Upper lobe of right lung (tissue), 1 donor: ENCODE measurements around the gene NACC2. TPM values are rescaled to one million over a fixed set of nuclear protein-coding genes. Genes with fewer than 3 reads are reported as not detected.
A peak's percentile ranks its signal among the peaks of the same experiment; 100 is the strongest.

ENCODE experiments used
- ATAC-seq: fragments of 200-7000 bp; cut with Tn5 transposase; one replicate; pipeline ENCODE4 v1.9.1; 2020; ENCODE audit warnings: mild to moderate bottlenecking, moderate library complexity
- DNase-seq: peaks from one replicate; pipeline ENCODE4 v3.0.0-alpha.2; 2020
- H3K27ac ChIP-seq: fragments of 200-600 bp; one replicate; pipeline ENCODE4 v1.8.0; 2022
- H3K27me3 ChIP-seq: fragments of 200-600 bp; one replicate; pipeline ENCODE4 v1.8.0; 2022; ENCODE audit warnings: mild to moderate bottlenecking
- H3K36me3 ChIP-seq: fragments of 200-600 bp; one replicate; pipeline ENCODE4 v1.8.0; 2022
- H3K4me1 ChIP-seq: fragments of 200-600 bp; one replicate; pipeline ENCODE4 v1.8.0; 2022
- H3K4me3 ChIP-seq: fragments of 200-600 bp; one replicate; pipeline ENCODE4 v1.8.0; 2022; ENCODE audit warnings: mild to moderate bottlenecking
- H3K9me3 ChIP-seq: fragments of 200-600 bp; one replicate; pipeline ENCODE4 v1.8.0; 2022
- intact Hi-C: fragments of 100-400 bp; cut with DNase I; formaldehyde crosslinking; loops from one replicate; pipeline ENCODE4 v1.11.0; 2022
- total RNA-seq: library from RNA; stranded (reverse); fragmentation: NEBNext Ultra II Directional; extraction: Animal tissue kit (Norgen Biotek cat#: 25700); gene quantifications from one replicate; pipeline ENCODE4 v1.2.1, GENCODE V29; 2021
- TF ChIP-seq, protein P1 (sequence below): fragments of 200-600 bp; IDR thresholded peaks from one replicate; pipeline ENCODE4 v1.8.0; 2022; ENCODE audit warnings: antibody characterized with exemption
- donor health status: DM: no; HTN: yes; CAD: no; lungs with severe emphysema.

NACC2 gene
- total RNA-seq, 1 donor from 2014 or later, result 33.5 TPM

DNA sequence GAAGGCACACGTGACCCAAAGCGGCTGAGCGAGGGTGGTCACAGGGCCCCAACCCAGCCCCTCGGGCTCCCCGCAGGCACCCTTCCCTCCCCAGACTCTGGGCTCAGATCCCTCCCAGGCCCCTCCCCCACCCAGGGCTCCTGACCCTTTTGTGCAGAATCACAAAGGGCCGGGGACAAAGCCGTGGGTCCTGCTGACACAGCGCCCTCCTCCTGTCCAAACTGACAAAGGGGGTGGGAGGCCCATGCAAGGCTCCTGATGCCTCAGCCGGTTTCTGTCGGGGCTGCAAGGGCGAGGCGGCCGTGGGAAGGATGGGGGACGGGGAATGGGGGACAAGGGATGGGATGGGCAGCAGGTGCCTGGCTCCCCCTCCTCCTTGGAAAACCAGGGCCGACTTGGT lies 90.4 kb downstream of the NACC2 start:
- ATAC-seq (no peak), DNase-seq (no peak)
- H3K4me1 ChIP-seq, result peaks cover 19% of the 10 kb centered on the region
- intact Hi-C loops, result no loop called here
- no peak overlapping the region for H3K4me3 ChIP-seq
- TF ChIP-seq, protein P1, sequence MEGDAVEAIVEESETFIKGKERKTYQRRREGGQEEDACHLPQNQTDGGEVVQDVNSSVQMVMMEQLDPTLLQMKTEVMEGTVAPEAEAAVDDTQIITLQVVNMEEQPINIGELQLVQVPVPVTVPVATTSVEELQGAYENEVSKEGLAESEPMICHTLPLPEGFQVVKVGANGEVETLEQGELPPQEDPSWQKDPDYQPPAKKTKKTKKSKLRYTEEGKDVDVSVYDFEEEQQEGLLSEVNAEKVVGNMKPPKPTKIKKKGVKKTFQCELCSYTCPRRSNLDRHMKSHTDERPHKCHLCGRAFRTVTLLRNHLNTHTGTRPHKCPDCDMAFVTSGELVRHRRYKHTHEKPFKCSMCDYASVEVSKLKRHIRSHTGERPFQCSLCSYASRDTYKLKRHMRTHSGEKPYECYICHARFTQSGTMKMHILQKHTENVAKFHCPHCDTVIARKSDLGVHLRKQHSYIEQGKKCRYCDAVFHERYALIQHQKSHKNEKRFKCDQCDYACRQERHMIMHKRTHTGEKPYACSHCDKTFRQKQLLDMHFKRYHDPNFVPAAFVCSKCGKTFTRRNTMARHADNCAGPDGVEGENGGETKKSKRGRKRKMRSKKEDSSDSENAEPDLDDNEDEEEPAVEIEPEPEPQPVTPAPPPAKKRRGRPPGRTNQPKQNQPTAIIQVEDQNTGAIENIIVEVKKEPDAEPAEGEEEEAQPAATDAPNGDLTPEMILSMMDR, result no peak
- H3K27ac ChIP-seq, result no peak overlapping the region
- no peaks in the 10 kb centered on the region for H3K27me3 ChIP-seq
- no peaks in the 10 kb centered on the region for H3K9me3 ChIP-seq
- H3K36me3 ChIP-seq, result peaks cover 4% of the 10 kb centered on the region

DNA sequence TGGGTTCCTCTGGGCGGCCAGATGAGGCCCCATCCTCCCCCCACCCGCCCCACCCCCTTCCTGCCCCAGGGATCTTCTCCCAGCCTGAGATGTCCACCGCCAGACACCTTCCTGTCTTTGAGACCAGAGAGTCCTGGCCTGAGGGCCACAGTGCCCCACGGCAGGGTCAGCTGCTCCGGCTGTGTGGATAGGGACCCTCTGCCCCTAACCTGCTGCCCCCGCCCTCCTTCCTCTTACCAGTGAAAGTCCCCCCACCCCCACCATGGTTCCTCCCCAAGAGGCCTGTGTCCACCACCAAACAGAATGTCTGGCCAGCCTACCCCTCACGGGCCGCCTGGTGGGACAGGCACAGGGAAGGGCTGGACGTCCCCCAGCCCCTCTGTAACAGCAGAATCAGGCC lies 90.9 kb downstream of the NACC2 start:
- peaks cover 3% of the 10 kb centered on the region for H3K36me3 ChIP-seq
- TF ChIP-seq, protein P1, result no peak
- H3K27ac ChIP-seq, result no peak overlapping the region
- DNase-seq (no peak), ATAC-seq (no peak)
- peaks cover 14% of the 10 kb centered on the region for H3K4me1 ChIP-seq
- H3K27me3 ChIP-seq, result no peaks in the 10 kb centered on the region
- no peak overlapping the region for H3K4me3 ChIP-seq
- intact Hi-C loops, result no loop called here
- no peaks in the 10 kb centered on the region for H3K9me3 ChIP-seq

DNA sequence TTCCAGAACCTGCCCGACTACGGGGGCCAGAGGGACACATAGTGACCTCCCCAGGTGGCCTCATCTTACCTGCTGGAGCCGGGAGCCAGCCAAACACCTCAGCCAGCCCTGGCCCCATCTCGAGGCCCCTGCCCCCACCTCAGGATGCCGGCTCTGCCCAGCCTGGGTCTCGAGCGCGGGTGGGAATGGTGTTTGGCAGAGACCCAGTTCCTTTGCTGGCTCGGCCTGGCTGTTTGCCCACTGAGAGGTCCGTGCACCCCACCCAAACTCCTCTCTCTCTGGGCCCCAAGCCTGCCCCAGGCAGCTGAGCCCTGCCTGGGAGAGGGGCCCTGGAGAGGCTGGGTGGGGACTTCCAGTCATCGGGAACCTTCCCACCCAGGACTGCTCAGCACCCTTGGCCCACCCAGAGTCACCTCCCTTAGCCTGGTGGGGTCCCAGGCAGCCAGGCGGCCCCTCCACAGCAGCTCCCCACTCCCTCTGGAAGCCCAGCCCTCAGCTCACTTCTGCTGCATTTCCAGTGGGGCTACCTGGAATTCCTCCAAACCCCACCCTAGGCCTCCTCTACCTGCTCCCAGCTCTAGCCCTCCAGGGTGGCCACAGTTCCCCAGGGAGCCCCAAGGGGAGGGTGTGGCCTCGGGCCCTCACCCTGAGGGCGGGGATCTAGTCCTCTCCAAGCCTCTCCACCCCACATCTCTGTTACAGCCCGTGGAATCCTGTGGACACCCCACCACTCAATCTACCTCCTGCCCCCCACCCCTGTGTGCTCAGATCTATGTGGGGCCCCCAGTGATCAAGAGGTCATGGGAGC lies 91.5 kb downstream of the NACC2 start:
- no peaks in the 10 kb centered on the region for H3K27me3 ChIP-seq
- peaks cover 9% of the 10 kb centered on the region for H3K4me1 ChIP-seq
- ATAC-seq (peak; percentile 3), DNase-seq (no peak)
- TF ChIP-seq, protein P1, result no peak
- H3K4me3 ChIP-seq, result no peak overlapping the region
- intact Hi-C loops, result no loop called here
- no peaks in the 10 kb centered on the region for H3K36me3 ChIP-seq
- H3K9me3 ChIP-seq, result no peaks in the 10 kb centered on the region
- no peak overlapping the region for H3K27ac ChIP-seq

DNA sequence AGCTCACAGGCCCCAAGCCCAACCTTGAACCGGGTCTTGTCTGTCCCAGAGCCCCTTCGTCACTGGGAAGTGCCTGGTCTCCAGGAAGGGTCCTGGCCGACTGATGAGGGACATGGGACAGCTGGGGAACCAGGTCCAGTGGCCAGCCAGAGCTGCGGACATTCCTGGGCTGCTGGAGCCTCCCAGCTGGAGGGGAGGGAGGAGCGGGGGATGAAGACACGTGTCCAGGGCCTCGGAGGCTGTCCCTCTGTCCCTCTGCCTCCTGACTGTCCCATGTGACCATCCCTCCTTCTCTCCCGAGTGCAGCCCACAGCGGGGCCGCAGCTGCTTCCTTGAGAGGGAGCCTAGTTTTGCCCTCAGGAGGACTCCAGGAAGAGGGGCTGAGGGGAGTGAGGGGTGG lies 92.2 kb downstream of the NACC2 start:
- DNase-seq, result no peak

DNA sequence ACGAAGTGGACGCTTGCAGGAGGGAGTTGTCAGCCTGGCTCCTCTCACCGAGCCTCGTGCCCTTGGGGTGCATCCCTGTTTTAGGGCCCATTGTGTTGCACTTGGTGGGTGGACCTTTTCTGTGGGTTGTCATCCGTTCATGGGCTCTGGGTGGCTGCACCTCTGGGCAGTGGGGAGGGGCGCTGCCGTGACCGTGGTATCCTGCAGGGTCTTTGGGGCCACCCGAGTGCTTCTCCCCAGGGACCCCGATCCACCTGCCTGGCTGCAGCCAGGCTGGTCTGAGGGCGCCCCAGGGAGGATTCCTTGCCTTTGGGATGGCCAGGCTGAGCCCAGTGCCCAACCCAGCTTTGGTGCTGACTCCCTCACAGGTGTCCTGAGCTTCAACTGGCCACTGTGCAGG lies 92.9 kb downstream of the NACC2 start:
- intact Hi-C loops, result no loop called here
- Histone ChIP-seq H3K4me1 (peaks cover 9% of the 10 kb centered on the region), H3K27me3 (no peaks in the 10 kb centered on the region), H3K4me3 (no peak overlapping the region), H3K27ac (no peak overlapping the region), H3K36me3 (no peaks in the 10 kb centered on the region), H3K9me3 (no peaks in the 10 kb centered on the region)
- DNase-seq (no peak), ATAC-seq (no peak)
- TF ChIP-seq, protein P1, result no peak

More for the DNA sequence above, 92.2 kb downstream of the NACC2 start:
- peaks cover 9% of the 10 kb centered on the region for H3K4me1 ChIP-seq
- H3K36me3 ChIP-seq, result no peaks in the 10 kb centered on the region
- no peaks in the 10 kb centered on the region for H3K9me3 ChIP-seq
- peak; percentile 56 for ATAC-seq
- intact Hi-C loops, result no loop called here
- TF ChIP-seq, protein P1, result no peak
- no peak overlapping the region for H3K4me3 ChIP-seq
- no peak overlapping the region for H3K27ac ChIP-seq
- no peaks in the 10 kb centered on the region for H3K27me3 ChIP-seq
